Osteoblast (primary cell): ENCODE measurements around the gene SLC1A4. TPM values are rescaled to one million over a fixed set of nuclear protein-coding genes. Genes with fewer than 3 reads are reported as not detected.
"Not testable (repeated sequence)": the region's sequence is repeated elsewhere in the genome, so short reads cannot be mapped to it uniquely, and the experiment has no call there.

Experiments used
- DNase-seq: peaks from one replicate; pipeline ENCODE4 v3.0.0; 2011; ENCODE audit warnings: low spot score, mixed read lengths; ENCODE audit not compliant: insufficient read length; ENCODE audit errors: missing footprints
- H2AFZ ChIP-seq: 2 replicates; pipeline ENCODE4 v1.6.0; 2011; ENCODE audit warnings: mild to moderate bottlenecking, low read length
- H3K27ac ChIP-seq: 2 replicates; pipeline ENCODE4 v1.5.1; 2011; ENCODE audit warnings: mild to moderate bottlenecking, low read depth, low read length, moderate library complexity
- H3K27me3 ChIP-seq: 2 replicates; pipeline ENCODE4 v1.6.0; 2012; ENCODE audit warnings: mild to moderate bottlenecking, control low read depth, inconsistent platforms, low read length, moderate library complexity; ENCODE audit not compliant: insufficient read depth
- H3K36me3 ChIP-seq: 2 replicates; pipeline ENCODE4 v1.5.1; 2011; ENCODE audit warnings: mild to moderate bottlenecking, low read length, control low read depth, moderate library complexity; ENCODE audit not compliant: insufficient read depth
- H3K4me1 ChIP-seq: 2 replicates; pipeline ENCODE4 v1.5.1; 2011; ENCODE audit warnings: mild to moderate bottlenecking, low read length, control low read depth, moderate library complexity; ENCODE audit not compliant: insufficient read depth
- H3K4me2 ChIP-seq: 2 replicates; pipeline ENCODE4 v1.6.0; 2011; ENCODE audit warnings: mild to moderate bottlenecking, low read length; ENCODE audit not compliant: insufficient read depth
- H3K4me3 ChIP-seq: fragments of 200-600 bp; sonication (generic); 3 replicates; pipeline ENCODE4 v1.5.1; 2012; ENCODE audit warnings: mild to moderate bottlenecking, low read length, inconsistent platforms; ENCODE audit not compliant: insufficient read depth
- H3K79me2 ChIP-seq: 2 replicates; pipeline ENCODE4 v1.6.0; 2012; ENCODE audit warnings: mild to moderate bottlenecking, low read length, control low read depth, inconsistent platforms; ENCODE audit not compliant: insufficient read depth
- H3K9me3 ChIP-seq: 2 replicates; pipeline ENCODE4 v1.5.1; 2011; ENCODE audit warnings: low read depth, low read length, control low read depth
- H4K20me1 ChIP-seq: 2 replicates; pipeline ENCODE4 v1.6.0; 2012; ENCODE audit warnings: mild to moderate bottlenecking, low read length, control low read depth; ENCODE audit not compliant: insufficient read depth
- CTCF ChIP-seq: IDR thresholded peaks from 2 replicates; pipeline ENCODE4 v1.5.1; 2011; ENCODE audit warnings: mild to moderate bottlenecking, low read depth, low read length, moderate library complexity; ENCODE audit errors: extremely low read depth
- total RNA-seq: library from RNA; depleted of rRNA; stranded (reverse); fragments of >200 nt; gene quantifications from 2 replicates; pipeline ENCODE4 v1.2.3, GENCODE V29; 2012

SLC1A4 gene
- total RNA-seq, 1 donor: 49.2 TPM

GRCh38 chr2:64966839-64967238 lies 22.4 kb upstream of the SLC1A4 start:
- H3K79me2 ChIP-seq: no peaks in the 10 kb centered on the region
- no peak overlapping the region for H3K27ac ChIP-seq
- DNase-seq: no peak
- no peak for TF ChIP-seq CTCF
- H3K4me1 ChIP-seq: no peaks in the 10 kb centered on the region
- H3K4me3 ChIP-seq: no peak overlapping the region
- H3K4me2 ChIP-seq: no peak overlapping the region
- H3K27me3 ChIP-seq: peaks cover 9% of the 10 kb centered on the region
- H2AFZ ChIP-seq: no peak overlapping the region
- H3K36me3 ChIP-seq: no peaks in the 10 kb centered on the region
- H4K20me1 ChIP-seq: no peaks in the 10 kb centered on the region
- no peaks in the 10 kb centered on the region for H3K9me3 ChIP-seq

- H2AFZ ChIP-seq: no peak overlapping the region
- H3K79me2 ChIP-seq: no peaks in the 10 kb centered on the region
- no peaks in the 10 kb centered on the region for H3K36me3 ChIP-seq
- H3K4me2 ChIP-seq: no peak overlapping the region
- no peaks in the 10 kb centered on the region for H3K9me3 ChIP-seq
- DNase-seq: no peak
- peaks cover 9% of the 10 kb centered on the region for H3K27me3 ChIP-seq
- no peak overlapping the region for H3K27ac ChIP-seq
- H3K4me3 ChIP-seq: no peak overlapping the region
- no peaks in the 10 kb centered on the region for H4K20me1 ChIP-seq
- no peaks in the 10 kb centered on the region for H3K4me1 ChIP-seq
- TF ChIP-seq CTCF: no peak
Observed at GRCh38 chr2:64967601-64968000, 21.6 kb upstream of the SLC1A4 start.

- H3K4me2 ChIP-seq, DNase-seq, H2AFZ ChIP-seq, H4K20me1 ChIP-seq, H3K4me1 ChIP-seq, H3K27ac ChIP-seq, H3K79me2 ChIP-seq, H3K4me3 ChIP-seq, H3K9me3 ChIP-seq, H3K36me3 ChIP-seq, H3K27me3 ChIP-seq: not testable (repeated sequence)
Observed at GRCh38 chr2:64969086-64969485, 20.1 kb upstream of the SLC1A4 start.

- Histone ChIP-seq H3K9me3 (no peaks in the 10 kb centered on the region), H4K20me1 (no peaks in the 10 kb centered on the region), H3K36me3 (no peaks in the 10 kb centered on the region), H3K4me3 (no peak overlapping the region), H3K4me2 (no peak overlapping the region), H3K27me3 (peaks cover 9% of the 10 kb centered on the region), H3K4me1 (peaks cover 14% of the 10 kb centered on the region), H3K27ac (no peak overlapping the region), H2AFZ (no peak overlapping the region), H3K79me2 (no peaks in the 10 kb centered on the region)
- TF ChIP-seq CTCF: no peak
- DNase-seq: no peak
Observed at GRCh38 chr2:64970495-64970894, 18.7 kb upstream of the SLC1A4 start.

- no peak overlapping the region for H2AFZ ChIP-seq
Observed at GRCh38 chr2:64972426-64972825, 16.8 kb upstream of the SLC1A4 start.

More at GRCh38 chr2:64972426-64972825, 16.8 kb upstream of the SLC1A4 start:
- no peaks in the 10 kb centered on the region for H4K20me1 ChIP-seq
- H3K4me2 ChIP-seq: no peak overlapping the region
- TF ChIP-seq CTCF: no peak
- no peaks in the 10 kb centered on the region for H3K79me2 ChIP-seq
- DNase-seq: no peak
- no peak overlapping the region for H3K4me3 ChIP-seq
- no peaks in the 10 kb centered on the region for H3K36me3 ChIP-seq
- peaks cover 1% of the 10 kb centered on the region for H3K27me3 ChIP-seq
- H3K27ac ChIP-seq: no peak overlapping the region
- H3K9me3 ChIP-seq: no peaks in the 10 kb centered on the region
- H3K4me1 ChIP-seq: peaks cover 28% of the 10 kb centered on the region
